ENCODE data around the gene PLXNA2. TPM values are rescaled to one million over a fixed set of nuclear protein-coding genes. Genes with fewer than 3 reads are reported as not detected.

PLXNA2 gene
- total RNA-seq, 2 experiments from 2014 or later: 1.1 to 1.2 TPM

DNA sequence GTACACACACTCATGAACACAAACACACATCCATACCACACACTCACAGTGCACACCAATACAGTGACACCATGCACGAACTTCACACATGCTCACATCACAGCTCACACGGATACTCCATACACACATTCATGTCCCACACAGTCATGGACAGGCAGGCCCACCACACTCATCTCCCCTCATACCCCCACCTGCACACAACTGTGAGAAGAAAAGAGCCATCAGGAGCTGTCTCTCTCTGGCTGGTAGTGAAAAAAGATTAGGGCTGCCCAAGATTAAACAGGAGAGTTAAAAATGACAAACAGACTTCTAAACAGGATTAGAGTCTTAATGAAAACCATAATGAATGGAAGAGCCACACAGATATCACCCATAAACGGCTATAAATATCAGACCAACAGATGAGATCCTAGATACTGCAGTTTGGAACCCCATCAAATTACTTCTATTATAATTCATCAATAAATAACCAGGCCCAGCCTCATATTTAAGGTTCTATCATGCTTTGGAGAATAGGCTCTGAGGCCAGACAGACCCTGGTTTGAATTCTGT is 122.3 kb downstream of the PLXNA2 start:
- ChIA-PET POLR2A (no interaction called here), CTCF (interaction anchor here (0.6 kb wide), 1 partner anchor 9 kb away, joined by 3 read pairs; no protein-coding TSS in a partner anchor)
- Mint-ChIP-seq H3K4me3 (no peak overlapping the region), H3K4me1 (no peaks in the 10 kb centered on the region), H3K27ac (no peak overlapping the region), H3K27me3 (peaks cover 2% of the 10 kb centered on the region), H3K9me3 (no peaks in the 10 kb centered on the region), H3K36me3 (ENCODE audit: low read depth) (no peaks in the 10 kb centered on the region)
- DNase-seq: no peak

DNA sequence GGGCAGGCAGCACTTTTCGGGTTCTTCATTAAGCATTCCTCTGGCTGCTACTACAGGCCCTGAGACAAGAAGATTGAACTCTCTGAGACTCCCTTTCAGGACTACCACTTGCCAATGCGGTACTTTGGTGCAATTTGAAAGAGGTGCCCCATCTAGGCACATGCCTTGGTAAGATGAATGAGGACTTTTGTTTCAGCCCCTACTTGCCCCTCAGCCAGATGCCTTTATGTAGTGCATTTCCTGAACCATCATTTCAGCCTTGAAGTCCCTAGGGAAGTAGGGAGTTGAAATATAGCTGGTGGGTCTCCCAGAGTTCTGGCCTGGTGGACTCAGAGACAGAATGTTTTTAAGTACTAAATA is 123.8 kb downstream of the PLXNA2 start:
- ChIA-PET CTCF (interaction anchor here (1.5 kb wide), 1 partner anchor 10 kb away, joined by 3 read pairs; no protein-coding TSS in a partner anchor), POLR2A (no interaction called here)
- H3K27ac Mint-ChIP-seq: no peak overlapping the region
- peaks cover 7% of the 10 kb centered on the region for H3K27me3 Mint-ChIP-seq
- no peaks in the 10 kb centered on the region for H3K36me3 Mint-ChIP-seq (ENCODE audit: low read depth)
- DNase-seq: no peak
- H3K4me1 Mint-ChIP-seq: no peaks in the 10 kb centered on the region
- no peak overlapping the region for H3K4me3 Mint-ChIP-seq
- no peaks in the 10 kb centered on the region for H3K9me3 Mint-ChIP-seq

DNA sequence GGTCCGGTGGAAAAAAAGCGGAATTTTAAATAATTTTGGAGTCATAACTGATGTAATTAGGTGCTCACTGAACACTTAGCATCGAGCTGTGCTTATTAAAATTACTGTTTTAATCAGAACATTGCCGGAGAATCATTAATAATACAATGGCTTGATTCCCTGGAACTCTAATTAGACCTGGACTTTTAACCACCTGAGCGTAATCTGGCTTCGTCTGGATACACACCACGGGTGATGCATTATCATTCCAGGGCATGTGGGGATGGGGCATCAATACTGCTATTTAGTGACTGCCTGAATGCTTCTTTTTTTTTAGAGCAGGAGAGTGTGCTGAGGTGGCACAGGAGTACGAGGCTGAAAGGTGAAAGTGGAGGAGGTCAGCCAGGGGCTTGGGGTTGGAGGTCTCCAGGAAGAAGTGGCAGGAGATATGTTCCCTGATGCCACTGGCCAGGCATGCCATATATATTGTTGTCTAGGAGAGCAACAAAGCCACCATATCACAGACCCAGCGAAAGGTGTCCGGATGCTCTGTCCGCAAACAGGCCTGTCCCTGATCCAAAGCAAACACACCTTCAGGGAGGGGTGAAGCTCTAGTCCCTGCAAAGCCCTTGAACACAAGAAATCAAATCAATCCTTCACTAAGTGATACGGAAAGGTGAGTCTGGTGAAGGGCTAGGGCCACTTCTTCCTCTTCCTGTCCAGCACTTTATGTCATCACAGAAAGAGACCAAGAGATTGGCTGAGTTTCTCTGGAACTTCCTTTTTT is 125.2 kb downstream of the PLXNA2 start:
- POLR2A ChIA-PET: no interaction called here
- no peaks in the 10 kb centered on the region for H3K36me3 Mint-ChIP-seq (ENCODE audit: low read depth)

DNA sequence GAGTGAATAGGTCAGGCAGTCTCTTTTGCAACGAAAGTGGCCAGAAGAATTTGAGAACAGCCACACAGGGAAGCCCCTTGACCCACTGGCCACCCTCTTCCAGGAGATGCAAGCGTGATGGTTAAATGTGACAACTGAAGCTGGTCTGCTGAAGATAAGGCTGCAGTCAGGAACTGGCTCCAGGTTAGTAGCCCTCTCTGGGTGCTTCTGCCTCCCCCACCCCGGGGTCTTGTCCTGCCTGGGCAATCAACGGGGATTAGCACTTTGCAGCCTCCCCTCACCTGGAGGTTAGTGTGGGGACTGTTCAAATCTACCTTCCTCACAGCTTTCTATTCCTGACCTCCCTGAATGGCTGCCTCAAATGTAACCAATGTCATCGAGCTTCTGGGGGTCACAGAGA is 125.9 kb downstream of the PLXNA2 start:
- no peak for DNase-seq
- H3K4me3 Mint-ChIP-seq: no peak overlapping the region
- peaks cover 7% of the 10 kb centered on the region for H3K27me3 Mint-ChIP-seq
- no peak overlapping the region for H3K27ac Mint-ChIP-seq
- H3K36me3 Mint-ChIP-seq (ENCODE audit: low read depth): no peaks in the 10 kb centered on the region
- no peaks in the 10 kb centered on the region for H3K9me3 Mint-ChIP-seq
- H3K4me1 Mint-ChIP-seq: no peaks in the 10 kb centered on the region
- ChIA-PET POLR2A (no interaction called here), CTCF (interaction anchor here (1.3 kb wide), 1 partner anchor 96 kb away, joined by 5 read pairs; no protein-coding TSS in a partner anchor)

More for the DNA sequence above, 125.2 kb downstream of the PLXNA2 start:
- Mint-ChIP-seq H3K9me3 (no peaks in the 10 kb centered on the region), H3K27me3 (peaks cover 7% of the 10 kb centered on the region), H3K4me1 (no peaks in the 10 kb centered on the region), H3K27ac (no peak overlapping the region), H3K4me3 (no peak overlapping the region)
- DNase-seq: no peak
- CTCF ChIA-PET: interaction anchor here (1.3 kb wide), 1 partner anchor 97 kb away, joined by 5 read pairs; no protein-coding TSS in a partner anchor

DNA sequence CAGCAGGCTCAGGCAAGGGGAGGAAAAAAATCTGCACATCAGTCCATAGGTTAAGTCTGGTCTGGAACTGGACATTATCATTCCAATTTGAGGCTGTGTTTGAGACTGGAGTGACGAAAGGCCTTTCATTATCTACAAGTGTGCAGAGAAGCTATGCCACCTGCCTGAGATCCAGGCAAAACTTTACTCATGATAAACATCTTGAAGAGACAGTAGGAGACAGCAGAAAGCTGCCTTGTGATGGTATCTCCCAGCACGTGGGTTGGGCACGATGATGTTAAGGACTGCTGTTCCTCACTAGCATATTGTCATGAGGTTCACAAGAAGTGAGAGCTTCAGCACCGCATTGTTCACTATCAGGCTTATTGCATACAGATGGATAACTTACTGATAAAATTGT is 126.4 kb downstream of the PLXNA2 start:
- no peak overlapping the region for H3K4me3 Mint-ChIP-seq
- peaks cover 7% of the 10 kb centered on the region for H3K27me3 Mint-ChIP-seq
- POLR2A ChIA-PET: no interaction called here
- H3K27ac Mint-ChIP-seq: no peak overlapping the region
- no peak for DNase-seq
- H3K36me3 Mint-ChIP-seq (ENCODE audit: low read depth): no peaks in the 10 kb centered on the region
- H3K9me3 Mint-ChIP-seq: no peaks in the 10 kb centered on the region
- H3K4me1 Mint-ChIP-seq: no peaks in the 10 kb centered on the region
- CTCF ChIA-PET: interaction anchor here (1.3 kb wide), 1 partner anchor 96 kb away, joined by 5 read pairs; no protein-coding TSS in a partner anchor

DNA sequence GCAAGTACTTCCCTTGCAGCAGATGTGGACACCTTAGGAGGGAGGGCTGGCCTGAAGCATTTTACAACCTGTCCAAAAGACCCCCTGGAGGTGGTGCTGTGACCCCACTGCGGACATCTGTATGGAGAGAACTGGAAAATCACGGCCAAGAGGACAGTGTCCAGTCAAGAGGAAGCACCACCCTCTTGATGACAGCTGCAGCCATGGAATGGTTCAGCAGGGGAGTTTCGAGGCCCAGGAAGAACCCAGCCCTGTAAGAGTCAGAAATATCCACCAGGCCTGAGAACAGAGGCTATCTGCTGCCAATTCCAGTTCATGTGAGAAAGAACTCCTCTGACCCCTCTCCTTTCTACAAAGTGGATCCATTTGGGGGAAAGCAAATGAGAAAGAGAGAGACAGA is 126.8 kb downstream of the PLXNA2 start:
- Mint-ChIP-seq H3K4me1 (no peaks in the 10 kb centered on the region), H3K9me3 (no peaks in the 10 kb centered on the region), H3K27ac (no peak overlapping the region), H3K27me3 (peaks cover 8% of the 10 kb centered on the region), H3K4me3 (no peak overlapping the region), H3K36me3 (ENCODE audit: low read depth) (no peaks in the 10 kb centered on the region)
- no peak for DNase-seq
- CTCF ChIA-PET: no interaction called here
- POLR2A ChIA-PET: no interaction called here

DNA sequence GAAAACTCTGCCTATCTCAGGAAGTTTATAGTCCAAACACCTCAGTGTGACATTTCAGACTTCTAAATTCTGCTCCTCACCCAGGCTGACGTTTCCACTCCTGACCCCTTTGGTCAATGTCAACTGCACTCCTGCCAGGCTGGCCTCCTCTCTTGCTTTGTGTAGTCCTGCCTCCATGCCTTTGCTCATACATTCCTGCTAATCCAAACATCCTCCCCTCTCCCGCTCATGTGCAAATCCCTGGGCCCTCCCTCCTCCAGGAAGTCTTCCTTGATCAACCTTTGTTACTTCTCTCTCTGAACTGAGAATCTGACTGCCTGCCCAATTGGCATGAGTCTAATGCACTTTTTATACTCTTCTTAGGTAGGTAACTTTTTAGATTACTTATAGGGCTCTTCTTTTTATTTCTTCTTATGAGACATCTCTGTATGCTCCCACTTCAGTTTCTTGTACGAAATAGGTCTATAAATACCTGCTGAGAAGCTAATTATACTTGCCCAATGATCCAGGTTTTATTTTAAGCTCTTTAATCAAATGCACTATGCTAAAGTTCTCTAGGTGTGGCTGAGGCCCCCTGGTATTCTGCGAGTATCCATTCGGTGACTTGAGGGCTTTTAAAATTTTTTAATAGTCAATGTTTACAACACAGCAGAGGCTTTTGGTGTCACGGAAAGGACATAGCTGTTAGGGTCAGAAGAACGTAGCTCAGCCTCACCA is 128.1 kb downstream of the PLXNA2 start:
- peaks cover 8% of the 10 kb centered on the region for H3K27me3 Mint-ChIP-seq
- ChIA-PET POLR2A (no interaction called here), CTCF (no interaction called here)
- H3K36me3 Mint-ChIP-seq (ENCODE audit: low read depth): no peaks in the 10 kb centered on the region
- no peaks in the 10 kb centered on the region for H3K4me1 Mint-ChIP-seq
- no peak overlapping the region for H3K27ac Mint-ChIP-seq
- H3K4me3 Mint-ChIP-seq: no peak overlapping the region
- H3K9me3 Mint-ChIP-seq: no peaks in the 10 kb centered on the region
- no peak for DNase-seq

DNA sequence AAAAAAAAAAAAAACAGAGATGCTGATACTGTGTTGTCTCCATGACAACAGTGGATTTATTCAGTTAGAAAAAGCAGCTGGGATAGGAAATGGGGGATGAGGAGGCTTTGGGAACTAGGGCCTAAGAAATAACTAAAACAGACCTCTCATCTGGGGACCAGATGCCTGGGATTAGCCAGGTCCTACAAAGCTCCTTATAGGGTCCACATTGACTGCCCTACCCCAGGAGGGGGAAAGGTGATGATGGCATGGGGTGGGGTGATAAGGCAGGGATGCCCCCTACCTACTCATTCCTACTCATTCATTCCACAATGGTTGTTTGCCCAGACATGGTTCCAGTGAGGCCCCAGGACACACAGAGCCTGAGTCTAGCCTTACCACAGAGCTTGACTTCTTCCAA is 131.2 kb downstream of the PLXNA2 start:
- H3K4me1 Mint-ChIP-seq: no peaks in the 10 kb centered on the region
- peaks cover 8% of the 10 kb centered on the region for H3K27me3 Mint-ChIP-seq
- no peak overlapping the region for H3K4me3 Mint-ChIP-seq
- no peaks in the 10 kb centered on the region for H3K36me3 Mint-ChIP-seq (ENCODE audit: low read depth)
- no peaks in the 10 kb centered on the region for H3K9me3 Mint-ChIP-seq
- ChIA-PET POLR2A (no interaction called here), CTCF (interaction anchor here (0.6 to 1.5 kb wide), 5 partner anchors 9 to 29 kb away, joined by 3 to 5 read pairs (median 3); no protein-coding TSS in a partner anchor)
- H3K27ac Mint-ChIP-seq: no peak overlapping the region
- no peak for DNase-seq

DNA sequence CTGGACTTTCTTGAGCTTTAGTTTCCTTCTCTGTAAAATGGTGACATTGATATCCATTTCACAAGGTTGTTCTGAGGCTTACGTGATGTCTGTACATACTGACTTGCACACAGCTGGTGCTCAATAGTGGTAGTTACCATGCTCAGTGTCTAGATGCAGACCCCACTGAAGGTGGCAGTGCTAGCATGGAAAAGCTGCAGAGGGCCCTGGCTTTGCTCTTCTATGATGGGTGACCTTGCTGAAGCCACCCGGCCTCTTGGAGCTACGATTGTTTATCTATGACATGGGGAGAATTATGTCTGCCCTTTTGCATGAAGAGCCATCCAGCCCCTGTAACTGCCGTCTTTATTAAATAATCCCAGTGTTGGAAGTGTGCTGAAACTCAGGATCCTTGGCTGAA is 131.8 kb downstream of the PLXNA2 start:
- H3K4me1 Mint-ChIP-seq: no peaks in the 10 kb centered on the region
- POLR2A ChIA-PET: no interaction called here
- H3K27ac Mint-ChIP-seq: no peak overlapping the region
- CTCF ChIA-PET: interaction anchor here (1.1 to 1.8 kb wide), 4 partner anchors 9 to 133 kb away, joined by 3 to 5 read pairs (median 4); partner anchors contain the start of gene PLXNA2
- H3K36me3 Mint-ChIP-seq (ENCODE audit: low read depth): no peaks in the 10 kb centered on the region
- peaks cover 8% of the 10 kb centered on the region for H3K27me3 Mint-ChIP-seq
- no peak overlapping the region for H3K4me3 Mint-ChIP-seq
- no peak for DNase-seq
- H3K9me3 Mint-ChIP-seq: no peaks in the 10 kb centered on the region

DNA sequence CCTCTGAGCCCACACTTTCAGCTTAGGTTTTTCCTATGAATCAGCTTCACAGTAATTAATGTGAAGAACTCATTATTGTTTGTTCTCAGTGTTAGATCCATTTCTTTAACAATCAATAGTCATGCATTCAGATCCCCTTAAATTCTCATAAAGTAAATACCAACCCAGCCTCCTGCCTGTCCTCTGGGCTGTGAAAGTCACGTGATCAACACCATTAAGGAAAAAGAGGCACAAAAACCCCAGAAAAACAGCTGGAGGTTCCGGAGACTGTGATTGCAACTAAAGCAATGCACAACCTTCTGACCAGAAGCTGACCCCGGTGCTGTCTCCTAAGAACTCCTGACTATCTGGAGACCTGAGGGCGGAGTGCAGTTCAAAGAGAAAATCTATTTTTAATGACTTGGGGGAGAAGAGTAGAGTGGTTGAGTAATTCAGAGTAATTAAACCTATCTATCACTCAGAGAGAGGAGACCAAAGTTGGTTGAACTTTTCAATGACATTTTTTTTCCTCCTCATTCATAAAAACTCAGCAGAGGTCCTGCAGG is 132.5 kb downstream of the PLXNA2 start:
- no peaks in the 10 kb centered on the region for H3K4me1 Mint-ChIP-seq
- CTCF ChIA-PET: interaction anchor here (1.1 to 1.8 kb wide), 4 partner anchors 14 to 133 kb away, joined by 3 to 5 read pairs (median 4); partner anchors contain the start of gene PLXNA2
- no peaks in the 10 kb centered on the region for H3K36me3 Mint-ChIP-seq (ENCODE audit: low read depth)
- no peak overlapping the region for H3K4me3 Mint-ChIP-seq
- DNase-seq: no peak
- H3K9me3 Mint-ChIP-seq: no peaks in the 10 kb centered on the region
- POLR2A ChIA-PET: interaction anchor here (0.7 kb wide), 1 partner anchor 86 kb away, joined by 4 read pairs; no protein-coding TSS in a partner anchor
- H3K27ac Mint-ChIP-seq: no peak overlapping the region
- peaks cover 6% of the 10 kb centered on the region for H3K27me3 Mint-ChIP-seq

DNA sequence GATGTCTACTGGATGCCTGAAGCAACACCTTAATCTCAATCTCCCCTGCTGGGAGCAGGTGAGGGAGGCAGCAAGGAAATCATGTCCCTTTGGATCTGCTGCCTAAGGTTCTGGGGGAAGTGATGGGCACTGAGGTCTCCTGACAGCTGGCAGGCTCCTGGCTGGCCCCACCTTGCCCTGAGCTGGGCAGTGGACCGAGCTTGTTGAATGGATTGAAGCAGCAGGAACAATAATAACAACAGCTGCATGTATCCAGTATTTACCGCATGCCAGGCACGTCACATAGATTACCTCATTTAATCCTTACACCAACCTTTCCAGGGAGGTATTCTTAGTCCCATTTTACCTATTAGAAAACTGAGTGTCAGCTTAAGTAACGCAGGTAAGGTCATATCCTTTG is 133.9 kb downstream of the PLXNA2 start:
- H3K4me3 Mint-ChIP-seq: no peak overlapping the region
- no peaks in the 10 kb centered on the region for H3K36me3 Mint-ChIP-seq (ENCODE audit: low read depth)
- peaks cover 2% of the 10 kb centered on the region for H3K27me3 Mint-ChIP-seq
- POLR2A ChIA-PET: no interaction called here
- no peaks in the 10 kb centered on the region for H3K9me3 Mint-ChIP-seq
- DNase-seq: no peak
- CTCF ChIA-PET: interaction anchor here (0.7 to 1.5 kb wide), 4 partner anchors 10 to 24 kb away, joined by 3 to 4 read pairs (median 3); no protein-coding TSS in a partner anchor
- no peak overlapping the region for H3K27ac Mint-ChIP-seq
- H3K4me1 Mint-ChIP-seq: no peaks in the 10 kb centered on the region

DNA sequence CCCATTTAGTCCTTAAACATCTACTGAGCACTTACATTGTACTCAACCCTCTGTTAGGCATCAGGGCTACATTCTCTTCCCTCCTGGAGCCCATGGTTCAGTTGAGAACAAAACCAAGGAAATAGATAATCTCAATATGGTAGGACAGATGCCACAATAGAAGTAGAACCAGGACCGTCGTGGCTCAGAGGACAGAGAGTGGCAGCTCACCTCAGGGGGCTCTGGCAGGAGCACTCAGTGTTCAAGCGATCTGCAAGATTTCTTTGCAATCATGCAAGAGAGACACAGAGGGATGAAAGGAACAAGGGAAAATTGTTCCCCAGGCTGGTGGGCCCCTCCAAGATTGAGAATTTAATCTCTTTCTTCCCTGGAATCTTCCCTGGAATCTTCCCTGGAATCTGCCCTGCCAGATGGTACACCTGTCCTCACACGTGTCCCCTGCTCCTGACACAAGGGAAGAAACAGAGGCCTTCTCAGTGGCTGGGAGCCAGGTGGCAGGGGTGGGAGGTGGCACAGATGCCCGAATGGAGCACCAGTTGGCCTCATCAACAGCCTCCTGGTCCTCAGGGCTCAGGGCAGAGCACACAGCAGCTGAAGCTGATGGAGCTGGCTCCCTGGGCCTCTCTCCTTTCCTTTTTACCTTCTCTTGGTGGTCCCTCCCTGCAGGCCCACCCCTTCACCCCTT is 135.4 kb downstream of the PLXNA2 start:
- H3K4me3 Mint-ChIP-seq: no peak overlapping the region
- no peaks in the 10 kb centered on the region for H3K4me1 Mint-ChIP-seq
- POLR2A ChIA-PET: no interaction called here
- H3K36me3 Mint-ChIP-seq (ENCODE audit: low read depth): no peaks in the 10 kb centered on the region
- peaks cover 2% of the 10 kb centered on the region for H3K27me3 Mint-ChIP-seq
- DNase-seq: no peak
- CTCF ChIA-PET: no interaction called here
- no peaks in the 10 kb centered on the region for H3K9me3 Mint-ChIP-seq
- no peak overlapping the region for H3K27ac Mint-ChIP-seq
